Smooth muscle cell (in vitro differentiated cells): ENCODE results near the gene MESP2. TPM values are rescaled to one million over a fixed set of nuclear protein-coding genes. Genes with fewer than 3 reads are reported as not detected.

ENCODE experiments used
- DNase-seq: peaks from one replicate; lab custom pipeline; 2025; ENCODE audit not compliant: unreplicated experiment; lab: John Stamatoyannopoulos, UW
- H2AFZ ChIP-seq: fragments of 200-600 bp; sonication (generic); 2 replicates; pipeline ENCODE4 v1.6.0; 2016; ENCODE audit warnings: antibody characterized with exemption, low read depth, mild to moderate bottlenecking
- H3F3A ChIP-seq: fragments of 200-600 bp; sonication (generic); 2 replicates; pipeline ENCODE4 v1.6.0; 2017; ENCODE audit warnings: antibody characterized with exemption, low read depth
- H3K27ac ChIP-seq: fragments of 200-600 bp; sonication (generic); 2 replicates; pipeline ENCODE4 v1.5.1; 2016; ENCODE audit warnings: low read depth, mild to moderate bottlenecking
- H3K27me3 ChIP-seq: fragments of 200-600 bp; sonication (generic); 2 replicates; pipeline ENCODE4 v1.6.1; 2016; ENCODE audit warnings: low read depth, mild to moderate bottlenecking
- H3K36me3 ChIP-seq: fragments of 200-600 bp; sonication (generic); 2 replicates; pipeline ENCODE4 v1.5.1; 2016; ENCODE audit warnings: low read depth
- H3K4me1 ChIP-seq: fragments of 200-600 bp; sonication (generic); 2 replicates; pipeline ENCODE4 v1.5.1; 2016; ENCODE audit warnings: low read depth
- H3K4me2 ChIP-seq: fragments of 200-600 bp; sonication (generic); 2 replicates; pipeline ENCODE4 v1.6.0; 2016; ENCODE audit warnings: mild to moderate bottlenecking
- H3K4me3 ChIP-seq: fragments of 200-600 bp; sonication (generic); 2 replicates; pipeline ENCODE4 v1.5.1; 2016; ENCODE audit warnings: mild to moderate bottlenecking
- H3K79me2 ChIP-seq: fragments of 200-600 bp; sonication (generic); 2 replicates; pipeline ENCODE4 v1.6.0; 2016; ENCODE audit warnings: low read depth, mild to moderate bottlenecking
- H3K9ac ChIP-seq: fragments of 200-600 bp; sonication (generic); 2 replicates; pipeline ENCODE4 v1.6.0; 2016; ENCODE audit warnings: low read depth
- H3K9me3 ChIP-seq: fragments of 200-600 bp; sonication (generic); replicated peaks from 2 replicates; pipeline ENCODE4 v1.5.1; 2016; ENCODE audit warnings: low read depth
- H4K20me1 ChIP-seq: fragments of 200-600 bp; sonication (generic); 2 replicates; pipeline ENCODE4 v1.6.0; 2016; ENCODE audit warnings: low read depth
- CTCF ChIP-seq: fragments of 200-600 bp; sonication (generic); IDR thresholded peaks from 2 replicates; pipeline ENCODE4 v1.5.1; 2017; ENCODE audit warnings: borderline replicate concordance, mild to moderate bottlenecking, antibody characterized with exemption; ENCODE audit not compliant: insufficient read depth, poor library complexity, severe bottlenecking
- WGBS: methylation state at CpG from one replicate; pipeline ENCODE4 v1.1.7; 2016; ENCODE audit warnings: low lambda C conversion rate; 5-methylcytosine and 5-hydroxymethylcytosine counted together
- polyA plus RNA-seq: library from polyadenylated mRNA; unstranded; fragments of >200 nt; fragmentation: Nextera tagmentation; extraction: Ambion mirVana; gene quantifications from 2 replicates; pipeline ENCODE4 v1.2.1, GENCODE V29; 2016
- total RNA-seq: library from RNA; depleted of rRNA; stranded (reverse); fragments of >200 nt; gene quantifications from 2 replicates; pipeline ENCODE4 v1.2.3, GENCODE V29; 2014

The MESP2 gene
- total and polyA plus RNA-seq, 2 experiments from 2014 or later = 0.09 TPM; not detected in 1

DNA sequence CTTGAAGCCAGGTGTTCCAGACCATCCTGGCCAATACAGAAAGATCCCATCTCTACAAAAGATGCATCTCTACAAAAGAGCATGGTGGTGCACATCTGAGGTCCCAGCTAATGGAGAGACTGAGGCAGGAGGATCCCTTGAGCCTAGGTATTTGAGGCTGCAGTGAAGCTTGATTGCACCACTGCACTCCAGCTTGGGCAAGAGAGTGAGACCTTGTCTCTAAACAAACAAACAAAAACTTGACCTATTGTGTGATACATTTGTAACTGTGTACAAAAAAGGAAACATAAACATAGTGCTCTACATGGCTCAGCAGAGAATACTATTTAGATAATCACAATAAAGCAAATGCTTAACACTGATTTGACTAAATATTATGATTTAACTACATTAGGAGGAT is 19.9 kb downstream of the MESP2 start:
- Histone ChIP-seq H3K4me2 (no peak overlapping the region), H4K20me1 (no peaks in the 10 kb centered on the region), H3K4me3 (no peak overlapping the region), H2AFZ (no peak overlapping the region), H3K79me2 (no peaks in the 10 kb centered on the region), H3K4me1 (no peaks in the 10 kb centered on the region), H3K9ac (no peak overlapping the region), H3K36me3 (no peaks in the 10 kb centered on the region), H3K27me3 (no peaks in the 10 kb centered on the region), H3F3A (no peaks in the 10 kb centered on the region), H3K9me3 (no peaks in the 10 kb centered on the region), H3K27ac (no peak overlapping the region)
- TF ChIP-seq CTCF = no peak
- no peak for DNase-seq

- WGBS = 94% methylated on average over 4 of the region's 4 CpGs
- H3K9ac ChIP-seq = no peak overlapping the region
- H3K36me3 ChIP-seq = no peaks in the 10 kb centered on the region
- no peak overlapping the region for H3K4me2 ChIP-seq
- TF ChIP-seq CTCF = no peak
- DNase-seq = no peak
- H3K79me2 ChIP-seq = no peaks in the 10 kb centered on the region
- no peak overlapping the region for H3K27ac ChIP-seq
- no peaks in the 10 kb centered on the region for H4K20me1 ChIP-seq
- no peaks in the 10 kb centered on the region for H3K27me3 ChIP-seq
- H3K4me3 ChIP-seq = no peak overlapping the region
- H3K4me1 ChIP-seq = no peaks in the 10 kb centered on the region
- no peaks in the 10 kb centered on the region for H3K9me3 ChIP-seq
- no peaks in the 10 kb centered on the region for H3F3A ChIP-seq
- H2AFZ ChIP-seq = no peak overlapping the region
Measured at GRCh38 chr15:89797678-89798201, 21.6 kb downstream of the MESP2 start.

DNA sequence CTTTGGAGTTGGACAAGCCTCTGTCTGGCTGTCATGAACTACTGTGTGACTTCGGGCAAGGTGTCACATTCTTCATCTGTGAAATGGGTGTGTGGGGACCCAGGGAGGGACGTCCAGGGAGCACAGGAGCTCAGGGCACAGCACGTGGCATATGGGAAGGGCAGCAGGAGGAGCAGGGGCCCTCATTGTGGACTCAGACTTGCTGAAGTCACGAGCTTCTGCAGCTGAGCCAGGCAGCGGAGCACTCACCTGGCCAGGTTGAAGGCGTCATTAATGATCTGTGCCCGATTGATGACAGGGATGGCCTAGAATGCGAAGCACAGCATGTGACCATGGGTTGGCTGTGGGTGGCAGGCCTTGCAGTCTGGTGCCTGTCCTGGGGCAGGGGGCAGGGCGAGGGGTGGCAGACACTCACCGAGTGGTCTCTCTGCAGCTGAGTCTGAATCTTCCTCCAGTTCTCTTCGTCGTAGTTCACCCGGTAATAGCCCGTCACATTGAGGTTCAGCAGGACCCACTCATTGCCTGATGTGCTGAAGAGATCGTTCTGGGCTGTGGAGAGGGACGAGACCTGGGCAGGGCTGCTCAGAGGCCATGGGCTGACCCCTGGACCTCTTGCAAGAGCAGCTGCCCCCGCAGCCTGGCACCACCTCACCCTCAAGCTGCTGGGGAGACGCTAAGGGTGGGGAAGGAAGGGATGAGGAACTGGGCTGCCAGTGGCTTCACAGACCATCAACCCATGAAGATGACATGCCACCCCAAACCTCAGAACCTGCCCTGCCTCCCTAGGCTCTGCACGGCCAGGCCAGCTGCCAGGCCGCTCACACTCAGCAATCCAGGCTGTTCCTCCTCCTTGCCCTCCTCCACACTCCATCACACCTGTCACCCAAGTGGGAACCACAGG is 23.1 kb downstream of the MESP2 start:
- H2AFZ ChIP-seq = no peak overlapping the region
- H3K9ac ChIP-seq = no peak overlapping the region
- WGBS = 90% methylated on average over 19 of the region's 20 CpGs
- TF ChIP-seq CTCF = no peak
- no peaks in the 10 kb centered on the region for H3K27me3 ChIP-seq
- no peak overlapping the region for H3K4me2 ChIP-seq
- no peak overlapping the region for H3K4me3 ChIP-seq
- H3F3A ChIP-seq = no peaks in the 10 kb centered on the region
- H3K36me3 ChIP-seq = no peaks in the 10 kb centered on the region
- H4K20me1 ChIP-seq = no peaks in the 10 kb centered on the region
- no peak overlapping the region for H3K27ac ChIP-seq
- DNase-seq = no peak
- H3K9me3 ChIP-seq = no peaks in the 10 kb centered on the region
- H3K4me1 ChIP-seq = no peaks in the 10 kb centered on the region
- H3K79me2 ChIP-seq = no peaks in the 10 kb centered on the region
